ENCODE results near the gene SLC66A3. TPM values are rescaled to one million over a fixed set of nuclear protein-coding genes. Genes with fewer than 3 reads are reported as not detected.

SLC66A3 gene
- total RNA-seq, 1 donor from 2014 or later: 7.3 TPM

GRCh38 chr2:11203480-11203879, 48.2 kb downstream of the SLC66A3 start:
- FAIRE-seq (no peak), DNase-seq (ENCODE audit: low spot score in 2 of 2) (no peak)

DNA sequence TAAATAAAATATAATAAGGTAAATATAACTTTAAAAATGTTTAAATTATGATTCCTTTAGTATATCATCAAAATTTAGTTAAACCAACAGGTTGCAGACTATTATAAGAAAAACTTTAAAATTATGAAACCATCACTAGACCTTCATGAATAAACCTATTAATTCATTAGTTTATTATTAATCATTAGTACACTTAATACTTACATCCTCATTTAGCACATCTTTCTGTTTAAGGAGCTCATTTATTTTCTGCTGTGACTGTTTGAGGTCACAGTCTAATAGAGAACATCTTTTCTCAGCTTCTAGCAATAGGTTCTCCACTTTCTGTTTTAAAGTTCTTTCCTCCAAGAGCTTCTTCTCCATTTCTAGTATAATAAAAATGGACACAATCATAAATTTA, 52.8 kb downstream of the SLC66A3 start:
- no peak for DNase-seq (ENCODE audit: low spot score in 2 of 2)
- no peak for FAIRE-seq

DNA sequence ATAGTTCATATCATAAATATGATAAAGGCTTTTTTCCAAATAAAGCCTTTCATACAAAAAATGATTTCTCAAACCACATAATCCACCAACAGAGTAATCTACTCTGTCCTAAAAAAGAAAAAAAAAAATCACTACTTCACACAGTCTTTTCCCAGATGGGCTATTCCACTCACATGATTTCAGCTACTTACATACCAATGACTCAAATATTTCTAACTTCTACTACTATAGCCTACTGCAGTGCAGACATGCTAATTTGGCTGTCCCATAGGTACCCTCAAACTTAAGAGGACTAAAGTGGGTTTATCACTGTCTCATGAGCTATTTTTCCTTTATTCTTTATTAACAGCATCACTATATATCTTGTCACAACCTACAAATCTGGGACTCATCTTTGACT, 57.4 kb downstream of the SLC66A3 start:
- no peak for FAIRE-seq
- DNase-seq (ENCODE audit: low spot score in 2 of 2): no peak

DNA sequence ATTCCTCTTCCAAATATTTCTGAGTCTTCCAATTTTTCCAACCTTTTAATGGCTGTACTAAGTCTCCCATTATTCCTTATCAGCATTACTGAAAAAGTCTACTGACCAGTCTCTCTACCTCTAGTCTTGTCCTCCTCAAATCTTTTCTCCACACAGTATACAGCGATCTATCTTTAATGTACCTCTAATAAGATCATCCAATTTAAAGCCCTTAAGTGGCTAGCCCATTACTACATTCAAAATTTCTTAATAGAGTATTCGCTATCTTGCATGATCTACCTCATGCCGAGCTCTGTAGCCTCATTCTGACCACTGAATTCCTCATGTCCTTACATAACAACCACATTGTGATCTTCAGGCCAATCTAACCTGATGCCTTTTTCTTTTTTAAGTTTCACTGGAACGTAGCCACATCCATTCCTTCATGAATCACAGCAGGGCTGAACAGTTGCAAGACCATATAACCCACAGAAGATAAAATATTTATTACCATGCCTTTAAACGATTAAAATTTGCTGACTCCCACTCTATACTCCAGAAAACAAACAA, 57.9 kb downstream of the SLC66A3 start:
- no peak for FAIRE-seq
- DNase-seq (ENCODE audit: low spot score in 2 of 2): no peak

DNA sequence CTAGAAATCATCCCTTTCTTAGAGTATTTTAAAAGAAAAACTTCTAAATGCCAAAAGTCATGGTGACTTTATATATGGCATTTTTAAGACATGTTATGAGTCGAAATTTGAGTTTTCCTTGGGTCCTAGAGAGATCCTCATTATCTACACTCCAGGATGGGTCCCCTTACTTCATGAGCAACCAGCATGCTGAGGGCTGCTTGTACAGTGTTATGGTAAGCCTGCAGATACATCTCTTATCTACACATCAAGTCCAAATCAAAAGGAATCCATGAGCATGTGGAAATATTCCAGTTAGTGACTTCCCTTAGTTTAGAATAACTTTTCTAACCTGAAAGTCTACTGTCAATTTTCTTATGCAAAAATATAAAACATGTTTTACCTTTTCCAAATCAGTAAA, 58.7 kb downstream of the SLC66A3 start:
- FAIRE-seq (no peak), DNase-seq (ENCODE audit: low spot score in 2 of 2) (no peak)

DNA sequence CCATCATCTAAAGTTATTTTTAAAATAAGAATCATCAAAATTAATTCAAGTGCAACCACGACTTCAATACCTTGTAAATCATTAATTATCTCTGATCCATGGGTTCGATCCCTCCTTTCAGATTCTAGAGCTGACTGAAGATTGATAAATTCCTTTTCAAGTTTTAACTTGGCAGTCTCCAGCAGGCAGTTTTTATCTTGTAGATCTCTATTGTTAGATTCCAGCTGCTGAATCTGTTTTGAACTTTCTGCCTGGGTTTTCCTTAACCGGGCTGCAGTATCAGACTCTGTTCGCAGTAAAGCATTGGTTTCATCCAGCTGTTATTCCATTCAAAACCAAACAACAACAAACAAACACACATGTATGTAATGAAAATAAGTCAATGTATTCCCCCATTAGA, 59.5 kb downstream of the SLC66A3 start:
- no peak for FAIRE-seq
- DNase-seq (ENCODE audit: low spot score in 2 of 2): no peak

- DNase-seq (ENCODE audit: low spot score in 2 of 2) (no peak), FAIRE-seq (no peak)
These were observed 60.1 kb downstream of the SLC66A3 start for GRCh38 chr2:11215407-11215806.

DNA sequence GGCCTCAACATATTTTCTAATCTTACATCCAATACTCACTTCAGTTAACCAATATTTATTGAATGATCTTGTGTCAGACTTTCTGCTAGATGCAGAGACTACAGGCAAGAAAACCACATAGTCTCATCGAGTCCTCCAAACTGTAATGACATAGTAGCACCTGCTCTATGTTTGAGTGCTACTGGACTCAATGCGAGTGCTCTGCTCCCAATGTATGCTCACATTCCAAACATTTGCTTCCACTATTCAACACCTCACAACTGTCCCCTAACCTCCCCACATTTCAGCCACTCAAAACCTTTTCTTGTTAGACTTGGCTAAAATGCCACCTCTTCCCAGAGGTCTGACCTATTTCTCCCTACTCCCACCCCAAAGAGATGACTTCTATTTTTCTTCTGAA, 65.2 kb downstream of the SLC66A3 start:
- DNase-seq (ENCODE audit: low spot score in 2 of 2) (no peak), FAIRE-seq (no peak)

- no peak for FAIRE-seq
- no peak for DNase-seq (ENCODE audit: low spot score in 2 of 2)
These were observed 67.6 kb downstream of the SLC66A3 start for GRCh38 chr2:11222845-11223244.

GRCh38 chr2:11224887-11225286, 69.6 kb downstream of the SLC66A3 start:
- DNase-seq (ENCODE audit: low spot score in 2 of 2): no peak
- FAIRE-seq: no peak

DNA sequence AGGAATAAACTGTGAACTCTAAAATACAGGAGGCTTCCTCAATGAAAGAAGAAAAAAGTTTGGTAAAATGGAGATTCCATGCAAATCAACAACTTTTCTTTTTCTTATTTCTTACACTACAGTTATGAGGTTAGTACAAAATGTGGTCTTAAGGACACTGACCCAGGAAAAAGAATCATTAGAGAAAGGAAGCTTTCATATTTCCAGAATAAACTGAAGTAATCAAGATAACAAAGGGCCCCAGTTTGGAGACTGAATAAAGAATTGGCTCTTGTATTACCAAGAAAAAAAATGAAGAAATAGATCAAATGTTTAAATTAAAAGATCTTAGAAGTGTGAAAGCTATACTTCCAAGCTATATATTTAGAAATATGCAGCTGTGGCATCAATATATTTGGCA, 72.3 kb downstream of the SLC66A3 start:
- FAIRE-seq: no peak
- no peak for DNase-seq (ENCODE audit: low spot score in 2 of 2)

Other genes with a start within 250 kb of the SLC66A3 start
- gene KCNF1, start 243.5 kb upstream of the SLC66A3 start, total RNA-seq: 20.0 TPM
- 50.5 TPM for gene ROCK2, start 189.2 kb downstream of the SLC66A3 start, total RNA-seq